ENCODE results near the gene LENEP. TPM values are rescaled to one million over a fixed set of nuclear protein-coding genes. Genes with fewer than 3 reads are reported as not detected.

The LENEP gene
- total and polyA plus RNA-seq, 2 of the 8 experiments (the other 6 are each of a cell fraction or from before 2014, with no cell fraction given): 1.3 TPM; not detected in 1

GRCh38 chr1:155009221-155009711 is 15.9 kb downstream of the LENEP start (continued):
- TF ChIP-seq, protein P1, sequence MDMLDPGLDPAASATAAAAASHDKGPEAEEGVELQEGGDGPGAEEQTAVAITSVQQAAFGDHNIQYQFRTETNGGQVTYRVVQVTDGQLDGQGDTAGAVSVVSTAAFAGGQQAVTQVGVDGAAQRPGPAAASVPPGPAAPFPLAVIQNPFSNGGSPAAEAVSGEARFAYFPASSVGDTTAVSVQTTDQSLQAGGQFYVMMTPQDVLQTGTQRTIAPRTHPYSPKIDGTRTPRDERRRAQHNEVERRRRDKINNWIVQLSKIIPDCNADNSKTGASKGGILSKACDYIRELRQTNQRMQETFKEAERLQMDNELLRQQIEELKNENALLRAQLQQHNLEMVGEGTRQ (IDR thresholded peaks at IDR 0.05; ENCODE audit: low read length): no peak
- TF ChIP-seq NANOG (IDR thresholded peaks at IDR 0.05; ENCODE audit: insufficient read depth, low read depth, low read length, poor library complexity, severe bottlenecking) (no peak), SIX5 (IDR thresholded peaks at IDR 0.05; ENCODE audit: low read depth, low read length) (no peak), E2F6 (IDR thresholded peaks at IDR 0.05) (no peak)
